Testis (tissue), 3 donors: ENCODE data around the gene SARDH. TPM values are rescaled to one million over a fixed set of nuclear protein-coding genes. Genes with fewer than 3 reads are reported as not detected.

Experiments
- DNase-seq: peaks from one replicate; pipeline ENCODE4 v3.0.0-alpha.2; 2019
- H3K27ac ChIP-seq, 2 donors: fragments of 200-600 bp; sonication (generic); one replicate each; pipeline ENCODE4 v1.5.1; 2019
- H3K27me3 ChIP-seq: fragments of 200-600 bp; sonication (generic); one replicate; pipeline ENCODE4 v1.5.1; 2019
- H3K36me3 ChIP-seq: fragments of 200-600 bp; sonication (generic); one replicate; pipeline ENCODE4 v1.5.1; 2017; ENCODE audit warnings: low read depth; ENCODE audit errors: missing control alignments
- H3K4me1 ChIP-seq: fragments of 200-600 bp; sonication (generic); one replicate; pipeline ENCODE4 v1.5.1; 2019
- H3K4me3 ChIP-seq, 2 donors: fragments of 200-600 bp; sonication (generic); one replicate each; pipeline ENCODE4 v1.5.1; 2017 to 2019
- H3K9me3 ChIP-seq: fragments of 200-600 bp; sonication (generic); one replicate; pipeline ENCODE4 v1.5.1; 2017
- CTCF ChIP-seq, 3 experiments: fragments of 450-650 bp in 2 of 3; fragments of 200-600 bp in 1 of 3; sonication (generic) in 1 of 3; IDR thresholded peaks; one replicate each; pipeline ENCODE4 v1.5.1; 2016 to 2019; ENCODE audit warnings: antibody characterized with exemption in 3 of 3, mild to moderate bottlenecking in 2 of 3, moderate library complexity in 1 of 3
- POLR2A ChIP-seq: fragments of 450-650 bp; IDR thresholded peaks from one replicate; pipeline ENCODE4 v1.6.1; 2017; ENCODE audit warnings: antibody characterized with exemption, mild to moderate bottlenecking, moderate library complexity
- WGBS, 2 donors: methylation state at CpG; one replicate each; pipeline ENCODE4 v1.1.5; 2018; 5-methylcytosine and 5-hydroxymethylcytosine counted together
- intact Hi-C: fragments of 100-400 bp; cut with DNase I; formaldehyde crosslinking; loops from one replicate; pipeline ENCODE4 v1.15.1; 2023; ENCODE audit warnings: low total_unique reads
- polyA plus RNA-seq: library from polyadenylated mRNA; stranded (reverse); fragments of 350-450 nt; fragmentation: Illumina TruSeq; extraction: RNeasy Lipid Tissue Mini Kit (QIAGEN cat#74804); gene quantifications from one replicate; pipeline ENCODE4 v1.2.3, GENCODE V29; 2014; ENCODE audit warnings: low read depth, low replicate concordance; ENCODE audit not compliant: insufficient read depth
- total RNA-seq, 2 donors: library from RNA; depleted of rRNA; stranded (reverse); fragments of >200 nt; gene quantifications; one replicate each; pipeline ENCODE4 v1.2.3, GENCODE V29; 2016

The SARDH gene
- total and polyA plus RNA-seq, 3 donors from 2014 or later, result 2.6 to 7.2 (median 5.1) TPM

GRCh38 chr9:133684936-133685361 lies 53.2 kb downstream of the SARDH start:
- 78 to 88% methylated on average over 5 to 17 of the region's 17 CpGs for WGBS, 2 donors
- Histone ChIP-seq H3K4me1 (peaks cover 20% of the 10 kb centered on the region), H3K4me3 (no peak overlapping the region), H3K36me3 (no peaks in the 10 kb centered on the region), H3K27me3 (no peaks in the 10 kb centered on the region), H3K9me3 (no peaks in the 10 kb centered on the region), H3K27ac (no peak overlapping the region)
- DNase-seq, result no peak
- intact Hi-C loops, result no loop called here
- TF ChIP-seq POLR2A, result no peak
- no peak for TF ChIP-seq CTCF (IDR thresholded peaks at IDR 0.05)

- H3K27ac ChIP-seq, result no peak overlapping the region
- intact Hi-C loops, result no loop called here
- 49 to 68% methylated on average over 4 to 26 of the region's 26 CpGs for WGBS, 2 donors
These were observed 53.8 kb downstream of the SARDH start for GRCh38 chr9:133684121-133684935.

GRCh38 chr9:133683586-133684120 lies 54.5 kb downstream of the SARDH start:
- no peak overlapping the region for H3K4me3 ChIP-seq
- 50 to 52% methylated on average over 15 to 19 of the region's 19 CpGs for WGBS, 2 donors
- no peaks in the 10 kb centered on the region for H3K9me3 ChIP-seq
- H3K27me3 ChIP-seq, result no peaks in the 10 kb centered on the region
- peaks cover 33% of the 10 kb centered on the region for H3K4me1 ChIP-seq
- TF ChIP-seq CTCF (IDR thresholded peaks at IDR 0.05) (no peak), POLR2A (no peak)
- no peak overlapping the region for H3K27ac ChIP-seq
- peak; percentile 46 for DNase-seq
- intact Hi-C loops, result no loop called here
- H3K36me3 ChIP-seq, result no peaks in the 10 kb centered on the region

More at GRCh38 chr9:133684121-133684935, 53.8 kb downstream of the SARDH start:
- no peaks in the 10 kb centered on the region for H3K27me3 ChIP-seq
- peaks cover 26% of the 10 kb centered on the region for H3K4me1 ChIP-seq
- no peak for DNase-seq
- no peaks in the 10 kb centered on the region for H3K9me3 ChIP-seq
- H3K36me3 ChIP-seq, result no peaks in the 10 kb centered on the region
- H3K4me3 ChIP-seq, result no peak overlapping the region
- TF ChIP-seq CTCF (IDR thresholded peaks at IDR 0.05) (no peak), POLR2A (no peak)

GRCh38 chr9:133682818-133683585 lies 55.1 kb downstream of the SARDH start:
- WGBS, 2 donors, result 65 to 68% methylated on average over 9 to 19 of the region's 20 CpGs
- TF ChIP-seq CTCF (IDR thresholded peaks at IDR 0.05) (no peak), POLR2A (no peak)
- Histone ChIP-seq H3K4me3 (no peak overlapping the region), H3K4me1 (peaks cover 33% of the 10 kb centered on the region), H3K36me3 (no peaks in the 10 kb centered on the region), H3K27me3 (no peaks in the 10 kb centered on the region), H3K27ac (no peak overlapping the region), H3K9me3 (no peaks in the 10 kb centered on the region)
- no peak for DNase-seq
- intact Hi-C loops, result no loop called here
